K562 (cell line): Measurements from ENCODE around the gene MYPN. TPM values are rescaled to one million over a fixed set of nuclear protein-coding genes. Genes with fewer than 3 reads are reported as not detected.

ENCODE experiments used
- CEBPB ChIP-seq: fragments of 450-650 bp; IDR thresholded peaks from 2 replicates; pipeline ENCODE4 v1.6.1; 2016; ENCODE audit warnings: missing genetic modification characterization, missing compliant biosample characterization
- ETS2 ChIP-seq: IDR thresholded peaks from 2 replicates; pipeline ENCODE4 v1.6.1; 2016; ENCODE audit warnings: borderline replicate concordance, missing genetic modification characterization, mild to moderate bottlenecking, moderate library complexity, missing compliant biosample characterization; ENCODE audit not compliant: poor library complexity, severe bottlenecking
- FOXA3 ChIP-seq, 2 experiments: fragments of 450-650 bp in 1 of 2; sonication (generic) in 1 of 2; formaldehyde crosslinking; IDR thresholded peaks in 1 of 2; conservative IDR thresholded peaks in 1 of 2; 2 replicates each; pipeline versions ENCODE4 v1.4.0 to v1.8.0; 2020 to 2022; ENCODE audit warnings: mild to moderate bottlenecking in 2 of 2, missing genetic modification reagents in 1 of 2
- FOXJ3 ChIP-seq: sonication (generic); formaldehyde crosslinking; IDR thresholded peaks from 2 replicates; pipeline ENCODE4 v1.4.0; 2020; ENCODE audit warnings: mild to moderate bottlenecking, missing genetic modification reagents
- HDAC1 ChIP-seq, 2 experiments: fragments of 450-650 bp; IDR thresholded peaks; 2 replicates each; pipeline ENCODE4 v1.6.1; 2016 to 2017; ENCODE audit warnings: inconsistent platforms in 1 of 2, mild to moderate bottlenecking in 1 of 2, moderate library complexity in 1 of 2
- HEY1 ChIP-seq: fragments of 250-450 bp; sonication (Bioruptor Pico); IDR thresholded peaks from 2 replicates; pipeline ENCODE4 v1.5.0; 2020; ENCODE audit warnings: mild to moderate bottlenecking, moderate library complexity, borderline replicate concordance
- HNRNPLL ChIP-seq: fragments of 200-400 bp; formaldehyde crosslinking; IDR thresholded peaks from 2 replicates; pipeline ENCODE4 v1.6.1; 2017; ENCODE audit warnings: low read length, low read depth, mild to moderate bottlenecking; ENCODE audit not compliant: poor library complexity, severe bottlenecking
- HNRNPUL1 ChIP-seq: fragments of 200-400 bp; formaldehyde crosslinking; IDR thresholded peaks from 2 replicates; pipeline ENCODE4 v1.6.1; 2017; ENCODE audit warnings: low read length
- HOXB6 ChIP-seq: fragments of 250-450 bp; sonication (Bioruptor Pico); IDR thresholded peaks from 2 replicates; pipeline ENCODE4 v1.5.1; 2022; ENCODE audit warnings: mild to moderate bottlenecking, borderline replicate concordance
- HSF4 ChIP-seq: fragments of 250-450 bp; sonication (Bioruptor Pico); IDR thresholded peaks from 2 replicates; pipeline ENCODE4 v2.1.2; 2022; ENCODE audit warnings: mild to moderate bottlenecking, moderate library complexity, borderline replicate concordance
- MAFK ChIP-seq: IDR thresholded peaks from 2 replicates; pipeline ENCODE4 v1.6.1; 2011; ENCODE audit warnings: low read length, improper control_type of control experiment
- NFXL1 ChIP-seq: fragments of 450-650 bp; formaldehyde crosslinking; IDR thresholded peaks from 2 replicates; pipeline ENCODE4 v1.4.0; 2021; ENCODE audit warnings: mild to moderate bottlenecking
- NUFIP1 ChIP-seq: fragments of 450-650 bp; IDR thresholded peaks from 2 replicates; pipeline ENCODE4 v1.6.1; 2018; ENCODE audit not compliant: partially characterized antibody
- PKNOX1 ChIP-seq: fragments of 450-650 bp; IDR thresholded peaks from 2 replicates; pipeline ENCODE4 v1.6.1; 2016
- PPARD ChIP-seq: fragments of 250-450 bp; sonication (Bioruptor Pico); IDR thresholded peaks from 2 replicates; pipeline ENCODE4 v1.8.0; 2022; ENCODE audit warnings: inconsistent platforms, mild to moderate bottlenecking, moderate library complexity
- RAD21 ChIP-seq, 2 experiments: fragments of 250-450 bp in 1 of 2; fragments of 450-650 bp in 1 of 2; sonication (Bioruptor Pico) in 1 of 2; formaldehyde crosslinking in 1 of 2; IDR thresholded peaks in 1 of 2; conservative IDR thresholded peaks in 1 of 2; 2 replicates each; pipeline versions ENCODE4 v1.4.0 to v1.8.0; 2020 to 2022; ENCODE audit warnings: mild to moderate bottlenecking in 2 of 2, moderate library complexity in 1 of 2
- RFX7 ChIP-seq: fragments of 250-450 bp; sonication (Bioruptor Pico); IDR thresholded peaks from 2 replicates; pipeline ENCODE4 v1.5.1; 2021; ENCODE audit warnings: mild to moderate bottlenecking
- SIRT6 ChIP-seq: IDR thresholded peaks from one replicate; pipeline ENCODE4 v1.6.1; 2012; ENCODE audit warnings: low read depth, mild to moderate bottlenecking, control low read depth, inconsistent platforms, low read length, moderate library complexity
- SMAD2 ChIP-seq: fragments of 150-350 bp; IDR thresholded peaks from 2 replicates; pipeline ENCODE4 v1.6.1; 2014; ENCODE audit warnings: low read depth, mild to moderate bottlenecking, low read length
- SP2 ChIP-seq: IDR thresholded peaks from 2 replicates; pipeline ENCODE4 v1.6.1; 2011; ENCODE audit warnings: mild to moderate bottlenecking, low read depth, low read length, moderate library complexity; ENCODE audit not compliant: poor library complexity, severe bottlenecking; ENCODE audit errors: extremely low read depth
- TAF7 ChIP-seq: fragments of 450-650 bp; IDR thresholded peaks from 2 replicates; pipeline ENCODE4 v1.6.1; 2016; ENCODE audit warnings: missing genetic modification characterization, missing compliant biosample characterization
- U2AF2 ChIP-seq: fragments of 200-400 bp; formaldehyde crosslinking; optimal IDR thresholded peaks from 2 replicates; pipeline ENCODE3; 2017; ENCODE audit warnings: low read depth, mild to moderate bottlenecking, low read length
- ZBED1 ChIP-seq: IDR thresholded peaks from 2 replicates; pipeline ENCODE4 v1.6.1; 2014
- ZBTB8A ChIP-seq: fragments of 450-650 bp; IDR thresholded peaks from 2 replicates; pipeline ENCODE4 v1.6.1; 2018; ENCODE audit warnings: mild to moderate bottlenecking, moderate library complexity; ENCODE audit not compliant: partially characterized antibody
- ZKSCAN8 ChIP-seq: fragments of 200-800 bp; sonication (Bioruptor generic); IDR thresholded peaks from 2 replicates; pipeline ENCODE4 v1.6.1; 2016; ENCODE audit warnings: missing genetic modification characterization, missing compliant biosample characterization
- polyA plus RNA-seq, 8 experiments: library from polyadenylated mRNA; depleted of rRNA in 4 of 8; stranded (reverse) in 5 of 8; unstranded in 3 of 8; fragments of >200 nt; fragmentation: Nextera tagmentation in 2 of 8; fragmentation: Illumina TruSeq in 1 of 8; extraction: Ambion mirVana in 2 of 8; extraction: Trizol in 1 of 8; gene quantifications; 2 replicates each; pipeline versions ENCODE4 v1.2.1 to v1.2.3, GENCODE V29; 2011 to 2014; ENCODE audit warnings: inconsistent platforms in 1 of 8, missing spikeins in 1 of 8
- total RNA-seq, 7 experiments: library from RNA; depleted of rRNA in 6 of 7; stranded (reverse); fragments of >200 nt in 6 of 7; fragmentation: Illumina TruSeq in 2 of 7; extraction: Trizol in 2 of 7; gene quantifications; 2 replicates each; pipeline versions ENCODE4 v1.2.1 to v1.2.3, GENCODE V29; 2011 to 2021; ENCODE audit warnings: low replicate concordance in 1 of 7
- TF ChIP-seq, protein P1 (sequence below): fragments of 450-650 bp; formaldehyde crosslinking; IDR thresholded peaks from 2 replicates; pipeline ENCODE4 v1.4.0; 2020; ENCODE audit warnings: mild to moderate bottlenecking

Gene MYPN
- total and polyA plus RNA-seq, 9 of the 15 experiments (the other 6 are each of a cell fraction or from before 2014, with no cell fraction given) = not detected

DNA sequence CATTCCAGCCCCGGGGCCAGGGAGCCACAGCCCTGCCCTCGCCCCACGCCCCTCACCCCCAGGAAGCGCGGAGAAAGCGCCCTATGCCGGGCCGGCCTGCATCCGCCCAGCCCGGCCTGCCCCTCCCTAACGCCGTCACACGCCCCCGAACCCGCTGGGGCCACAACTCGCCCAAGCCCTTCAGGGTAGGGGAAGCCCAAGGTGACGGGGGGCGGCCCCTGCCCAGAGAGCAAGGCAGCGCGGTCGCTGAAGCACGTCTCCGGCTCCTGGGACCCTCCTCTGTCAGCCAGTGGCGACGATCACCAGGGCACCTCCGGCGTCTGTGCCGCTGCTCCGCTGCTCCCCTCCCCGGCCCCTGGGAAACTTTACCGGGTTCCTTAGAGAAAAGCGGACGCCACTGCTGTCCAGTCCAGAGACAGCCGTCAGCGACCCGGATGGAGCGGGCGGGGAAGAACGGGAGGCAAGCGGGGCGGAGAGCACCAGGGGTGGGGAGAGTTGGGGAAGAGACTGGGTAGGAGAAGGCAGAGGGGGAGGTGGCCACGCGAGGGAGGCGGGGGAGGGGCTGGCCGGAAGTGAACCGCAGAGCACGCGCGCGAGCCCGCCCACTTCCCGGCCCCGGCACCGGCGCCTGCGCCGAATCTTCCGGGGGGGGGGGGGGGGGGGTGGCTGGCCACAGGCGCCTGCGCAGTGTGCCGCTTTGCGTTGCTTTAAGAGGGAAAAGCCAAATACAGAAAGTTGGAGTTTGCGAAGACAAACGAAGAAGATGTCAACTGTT, 34.3 kb upstream of the MYPN start, which contains the start of gene HERC4 (continued):
- TF ChIP-seq HSF4 (CRISPR knock-in tag) = no peak
- TF ChIP-seq ZKSCAN8 = no peak
- TF ChIP-seq SIRT6 = no peak
- TF ChIP-seq TAF7 (tag) = 0 out of 2 replicates have a peak, but pooled peaks have one; percentile 56
- no peak for TF ChIP-seq SMAD2
- TF ChIP-seq ETS2 (tag) = no peak
- no peak for TF ChIP-seq FOXA3 (CRISPR knock-in tag; conservative IDR thresholded peaks at IDR 0.05 in 1 of 2, IDR thresholded peaks at IDR 0.05 in 1 of 2)
- TF ChIP-seq NFXL1 (CRISPR knock-in tag) = no peak
- TF ChIP-seq HOXB6 (CRISPR knock-in tag) = no peak
- no peak for TF ChIP-seq HEY1
- TF ChIP-seq NUFIP1 = no peak
- TF ChIP-seq FOXJ3 (CRISPR knock-in tag) = no peak
- no peak for TF ChIP-seq SP2
- TF ChIP-seq PPARD (CRISPR knock-in tag) = no peak
- TF ChIP-seq HNRNPUL1 = no peak
- peak; percentile 49 for TF ChIP-seq HNRNPLL
- no peak; a peak in 1 of 4 replicates for TF ChIP-seq RAD21 (CRISPR knock-in tag; conservative IDR thresholded peaks at IDR 0.05 in 1 of 2, IDR thresholded peaks at IDR 0.05 in 1 of 2)
- no peak for TF ChIP-seq U2AF2
- TF ChIP-seq HDAC1 (IDR thresholded peaks at IDR 0.05) = peak in 1 of 2 experiments; percentile 85; a peak in 2 of 4 replicates
- TF ChIP-seq ZBTB8A = no peak
- TF ChIP-seq CEBPB (tag) = no peak
- TF ChIP-seq, protein P1, sequence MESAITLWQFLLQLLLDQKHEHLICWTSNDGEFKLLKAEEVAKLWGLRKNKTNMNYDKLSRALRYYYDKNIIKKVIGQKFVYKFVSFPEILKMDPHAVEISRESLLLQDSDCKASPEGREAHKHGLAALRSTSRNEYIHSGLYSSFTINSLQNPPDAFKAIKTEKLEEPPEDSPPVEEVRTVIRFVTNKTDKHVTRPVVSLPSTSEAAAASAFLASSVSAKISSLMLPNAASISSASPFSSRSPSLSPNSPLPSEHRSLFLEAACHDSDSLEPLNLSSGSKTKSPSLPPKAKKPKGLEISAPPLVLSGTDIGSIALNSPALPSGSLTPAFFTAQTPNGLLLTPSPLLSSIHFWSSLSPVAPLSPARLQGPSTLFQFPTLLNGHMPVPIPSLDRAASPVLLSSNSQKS (CRISPR knock-in tag) = no peak
- no peak for TF ChIP-seq ZBED1
- TF ChIP-seq MAFK = no peak
- TF ChIP-seq PKNOX1 = peak; percentile 63; the same call in 1 of the 2 replicates
- no peak for TF ChIP-seq RFX7
